Islet precursor cell (in vitro differentiated cells): ENCODE results near the gene SCEL.
"Not testable (repeated sequence)": the region's sequence is repeated elsewhere in the genome, so short reads cannot be mapped to it uniquely, and the experiment has no call there.

Source experiments
- DNase-seq: peaks from one replicate; pipeline ENCODE4 v3.0.0-alpha.2; 2018

SCEL gene

GRCh38 chr13:77563111-77563510, 27.6 kb downstream of the SCEL start:
- DNase-seq: no peak

GRCh38 chr13:77565635-77566034, 30.1 kb downstream of the SCEL start:
- no peak for DNase-seq

GRCh38 chr13:77571956-77572355, 36.5 kb downstream of the SCEL start:
- no peak for DNase-seq

- DNase-seq: no peak
Measured at GRCh38 chr13:77574096-77574495, 38.6 kb downstream of the SCEL start.

GRCh38 chr13:77579959-77580358, 44.5 kb downstream of the SCEL start:
- DNase-seq: no peak

- no peak for DNase-seq
Measured at GRCh38 chr13:77580748-77581147, 45.2 kb downstream of the SCEL start.

GRCh38 chr13:77583581-77583980, 48.1 kb downstream of the SCEL start:
- no peak for DNase-seq

- no peak for DNase-seq
Measured at GRCh38 chr13:77584106-77584505, 48.6 kb downstream of the SCEL start.

GRCh38 chr13:77595166-77595810, 59.8 kb downstream of the SCEL start:
- no peak for DNase-seq

- DNase-seq: no peak
Measured at GRCh38 chr13:77596777-77597176, 61.3 kb downstream of the SCEL start.

GRCh38 chr13:77599351-77599750, 63.8 kb downstream of the SCEL start:
- no peak for DNase-seq

GRCh38 chr13:77600701-77601100, 65.2 kb downstream of the SCEL start:
- DNase-seq: no peak

GRCh38 chr13:77611068-77611467, 75.6 kb downstream of the SCEL start:
- DNase-seq: no peak

GRCh38 chr13:77616027-77616426, 80.5 kb downstream of the SCEL start:
- no peak for DNase-seq

- no peak for DNase-seq
Measured at GRCh38 chr13:77619655-77620054, 84.1 kb downstream of the SCEL start.

- no peak for DNase-seq
Measured at GRCh38 chr13:77620138-77620537, 84.6 kb downstream of the SCEL start.

GRCh38 chr13:77623806-77624205, 88.3 kb downstream of the SCEL start:
- DNase-seq: no peak

- no peak for DNase-seq
Measured at GRCh38 chr13:77628170-77628569, 92.7 kb downstream of the SCEL start.

GRCh38 chr13:77637588-77637987, 102.1 kb downstream of the SCEL start:
- no peak for DNase-seq

GRCh38 chr13:77650409-77650808, 114.9 kb downstream of the SCEL start:
- DNase-seq: no peak

GRCh38 chr13:77653301-77653700, 117.8 kb downstream of the SCEL start:
- no peak for DNase-seq

GRCh38 chr13:77660016-77660415, 124.5 kb downstream of the SCEL start:
- not testable (repeated sequence) for DNase-seq

- no peak for DNase-seq
Measured at GRCh38 chr13:77660841-77661250, 125.3 kb downstream of the SCEL start.

GRCh38 chr13:77662301-77662700, 126.8 kb downstream of the SCEL start:
- DNase-seq: not testable (repeated sequence)

- not testable (repeated sequence) for DNase-seq
Measured at GRCh38 chr13:77662831-77663230, 127.3 kb downstream of the SCEL start.
